PC-3 (cell line): ENCODE measurements around the gene PRDM15. TPM values are rescaled to one million over a fixed set of nuclear protein-coding genes. Genes with fewer than 3 reads are reported as not detected.

Experiments
- ATAC-seq: fragments of 200-7000 bp; cut with Tn5 transposase; 2 replicates; pipeline ENCODE4 v1.9.1; 2020; ENCODE audit warnings: mild to moderate bottlenecking, moderate library complexity
- BruUV-seq: library from RNA; stranded (reverse); fragments of 400-500 nt; replicated peaks from 2 replicates; lab custom pipeline; 2021; lab: Mats Ljungman, UMichigan
- CTCF ChIA-PET: fragments of 300-600 bp; sonication (Branson Sonifier 250); formaldehyde crosslinking; loops from one replicate; lab custom pipeline; 2022; ENCODE audit warnings: antibody characterized with exemption; lab: Charles Lee
- POLR2A ChIA-PET: fragments of 300-600 bp; sonication (Branson Sonifier 250); formaldehyde crosslinking; loops from one replicate; lab custom pipeline; 2022; ENCODE audit warnings: antibody characterized with exemption; ENCODE audit not compliant: unreplicated experiment; lab: Charles Lee
- DNase-seq: peaks from one replicate; pipeline ENCODE4 v3.0.0-alpha.2; 2015
- H2AFZ ChIP-seq: fragments of 300-600 bp; sonication (generic); 2 replicates; pipeline ENCODE4 v1.6.0; 2016; ENCODE audit warnings: antibody characterized with exemption, low read length
- H3F3A ChIP-seq: fragments of 300-600 bp; sonication (generic); one replicate; pipeline ENCODE4 v1.6.0; 2017; ENCODE audit warnings: antibody characterized with exemption, low read length, control low read depth, mild to moderate bottlenecking; ENCODE audit not compliant: unreplicated experiment
- H3K27ac ChIP-seq: fragments of 300-600 bp; sonication (generic); 2 replicates; pipeline ENCODE4 v1.5.1; 2016; ENCODE audit warnings: mild to moderate bottlenecking, low read length
- H3K27me3 ChIP-seq: fragments of 300-600 bp; sonication (generic); 2 replicates; pipeline ENCODE4 v1.6.1; 2016; ENCODE audit warnings: low read length, mixed read lengths
- H3K36me3 ChIP-seq: fragments of 300-600 bp; sonication (generic); 2 replicates; pipeline ENCODE4 v1.6.1; 2016; ENCODE audit warnings: low read depth, mixed run types, low read length, mixed read lengths
- H3K4me1 ChIP-seq: fragments of 300-600 bp; sonication (generic); 2 replicates; pipeline ENCODE4 v1.5.1; 2016; ENCODE audit warnings: low read length; ENCODE audit not compliant: insufficient read depth
- H3K4me2 ChIP-seq: fragments of 300-600 bp; sonication (generic); 2 replicates; pipeline ENCODE4 v1.6.0; 2016; ENCODE audit warnings: low read length
- H3K4me3 ChIP-seq: fragments of 300-600 bp; sonication (generic); 2 replicates; pipeline ENCODE4 v1.5.1; 2016; ENCODE audit warnings: mild to moderate bottlenecking, low read length, mixed read lengths
- H3K79me2 ChIP-seq: fragments of 300-600 bp; sonication (generic); 2 replicates; pipeline ENCODE4 v1.6.1; 2017; ENCODE audit warnings: low read length, mixed read lengths
- H3K9ac ChIP-seq: fragments of 300-600 bp; sonication (generic); 2 replicates; pipeline ENCODE4 v1.6.0; 2016; ENCODE audit warnings: mild to moderate bottlenecking, low read length
- H3K9me2 ChIP-seq: fragments of 300-600 bp; sonication (generic); replicated peaks from 2 replicates; pipeline ENCODE4 v1.6.1; 2016; ENCODE audit warnings: mixed run types, low read length, mixed read lengths
- H3K9me3 ChIP-seq: fragments of 300-600 bp; sonication (generic); 2 replicates; pipeline ENCODE4 v1.6.1; 2016; ENCODE audit warnings: low read length, mixed read lengths
- H4K20me1 ChIP-seq: fragments of 300-600 bp; sonication (generic); 2 replicates; pipeline ENCODE4 v1.6.1; 2016; ENCODE audit warnings: low read length, mixed read lengths
- EZH2 ChIP-seq: fragments of 300-600 bp; sonication (generic); IDR thresholded peaks from one replicate; pipeline ENCODE4 v1.6.1; 2017; ENCODE audit warnings: antibody characterized with exemption, mild to moderate bottlenecking, low read length; ENCODE audit not compliant: unreplicated experiment
- EZH2phosphoT487 ChIP-seq: fragments of 300-600 bp; sonication (generic); IDR thresholded peaks from 2 replicates; pipeline ENCODE4 v1.6.1; 2018; ENCODE audit warnings: mild to moderate bottlenecking, antibody characterized with exemption, low read length, borderline replicate concordance
- intact Hi-C: fragments of 100-400 bp; cut with micrococcal nuclease; formaldehyde crosslinking; loops from 2 replicates; pipeline ENCODE4 v1.9.0; 2023
- total RNA-seq: library from RNA; depleted of rRNA; stranded (reverse); fragments of >200 nt; gene quantifications from 2 replicates; pipeline ENCODE4 v1.2.3, GENCODE V29; 2014
- TF ChIP-seq, protein P1 (sequence below): fragments of 300-600 bp; sonication (generic); conservative IDR thresholded peaks from 2 replicates; pipeline ENCODE4 v1.5.1; 2017; ENCODE audit warnings: antibody characterized with exemption, low read depth, mild to moderate bottlenecking, low read length

PRDM15 gene
- total RNA-seq, 1 experiment from 2014 or later = 13.4 TPM

DNA sequence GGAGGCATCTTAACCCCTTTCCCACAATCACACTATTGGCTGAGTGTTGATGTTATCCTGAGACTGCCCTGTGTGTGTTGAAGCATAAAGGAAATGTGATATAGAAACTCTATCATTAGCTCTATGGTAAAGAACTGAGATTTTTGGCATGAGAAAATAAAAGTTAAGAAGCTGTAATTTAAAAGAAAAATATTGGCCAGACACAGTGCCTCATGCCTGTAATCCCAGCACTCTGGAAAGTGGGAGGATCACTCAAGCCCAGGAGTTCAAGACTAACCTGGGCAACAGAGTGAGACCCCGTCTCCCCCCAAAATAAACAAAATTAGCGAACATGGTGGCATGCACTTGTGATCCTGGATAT is 98.1 kb downstream of the PRDM15 start:
- TF ChIP-seq, protein P1, sequence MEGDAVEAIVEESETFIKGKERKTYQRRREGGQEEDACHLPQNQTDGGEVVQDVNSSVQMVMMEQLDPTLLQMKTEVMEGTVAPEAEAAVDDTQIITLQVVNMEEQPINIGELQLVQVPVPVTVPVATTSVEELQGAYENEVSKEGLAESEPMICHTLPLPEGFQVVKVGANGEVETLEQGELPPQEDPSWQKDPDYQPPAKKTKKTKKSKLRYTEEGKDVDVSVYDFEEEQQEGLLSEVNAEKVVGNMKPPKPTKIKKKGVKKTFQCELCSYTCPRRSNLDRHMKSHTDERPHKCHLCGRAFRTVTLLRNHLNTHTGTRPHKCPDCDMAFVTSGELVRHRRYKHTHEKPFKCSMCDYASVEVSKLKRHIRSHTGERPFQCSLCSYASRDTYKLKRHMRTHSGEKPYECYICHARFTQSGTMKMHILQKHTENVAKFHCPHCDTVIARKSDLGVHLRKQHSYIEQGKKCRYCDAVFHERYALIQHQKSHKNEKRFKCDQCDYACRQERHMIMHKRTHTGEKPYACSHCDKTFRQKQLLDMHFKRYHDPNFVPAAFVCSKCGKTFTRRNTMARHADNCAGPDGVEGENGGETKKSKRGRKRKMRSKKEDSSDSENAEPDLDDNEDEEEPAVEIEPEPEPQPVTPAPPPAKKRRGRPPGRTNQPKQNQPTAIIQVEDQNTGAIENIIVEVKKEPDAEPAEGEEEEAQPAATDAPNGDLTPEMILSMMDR = no peak
- TF ChIP-seq EZH2 = no peak
- no peak for TF ChIP-seq EZH2phosphoT487
- DNase-seq (no peak), ATAC-seq (no peak)
- Histone ChIP-seq H3K9me2 (no peaks in the 10 kb centered on the region), H3K27me3 (no peaks in the 10 kb centered on the region), H3K36me3 (no peaks in the 10 kb centered on the region), H3K9ac (peak overlapping the region; percentile 41), H3K9me3 (no peaks in the 10 kb centered on the region), H3K4me1 (peaks cover 81% of the 10 kb centered on the region), H3K4me3 (no peak overlapping the region), H4K20me1 (no peaks in the 10 kb centered on the region), H2AFZ (no peak overlapping the region), H3K27ac (peak overlapping the region; percentile 97), H3K79me2 (peaks cover 12% of the 10 kb centered on the region), H3K4me2 (peak overlapping the region; percentile 10), H3F3A (peaks cover 16% of the 10 kb centered on the region)
- CTCF ChIA-PET = interaction anchor here (2.0 kb wide), 1 partner anchor 169 kb away, joined by 14 read pairs; no protein-coding TSS in a partner anchor
- intact Hi-C loops = no loop called here
- POLR2A ChIA-PET = no interaction called here
- no TSS peak for BruUV-seq

DNA sequence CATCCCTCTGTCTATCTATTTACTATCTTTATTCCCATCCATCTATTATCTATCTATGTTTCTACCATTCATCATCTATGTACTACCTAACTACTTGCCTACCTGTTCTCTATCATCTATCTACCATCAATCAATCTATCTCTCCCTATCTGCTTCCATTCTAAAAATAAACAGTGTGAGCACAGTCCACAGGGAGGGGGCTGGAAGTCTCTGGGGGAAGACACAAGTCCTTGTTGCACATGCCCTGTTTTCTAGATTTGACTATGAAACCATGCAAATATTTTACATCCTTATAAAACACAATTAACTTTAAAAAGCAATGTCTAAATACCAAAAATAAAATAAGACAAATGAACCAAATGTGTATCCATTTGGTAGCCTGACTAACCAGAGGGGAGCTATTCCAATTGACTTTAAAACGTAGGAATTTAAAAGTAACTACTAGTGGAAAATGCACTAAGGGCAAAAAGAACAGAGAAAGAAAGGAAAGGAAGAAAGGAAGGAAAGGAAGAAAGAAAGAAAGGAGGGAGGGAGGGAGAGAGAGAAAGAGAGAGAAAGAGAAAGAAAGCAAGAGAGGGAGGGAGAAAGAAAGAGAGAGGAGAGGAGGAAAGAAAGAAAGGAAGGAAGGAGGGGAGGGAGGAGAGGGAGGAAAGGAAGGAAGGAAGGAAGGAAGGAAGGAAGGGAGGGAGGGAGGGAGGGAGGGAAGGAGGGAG is 98.7 kb downstream of the PRDM15 start:
- H3K79me2 ChIP-seq = peaks cover 12% of the 10 kb centered on the region
- DNase-seq = no peak
- no peaks in the 10 kb centered on the region for H3K9me3 ChIP-seq
- no peak for ATAC-seq
- CTCF ChIA-PET = interaction anchor here (2.0 kb wide), 1 partner anchor 168 kb away, joined by 14 read pairs; no protein-coding TSS in a partner anchor
- no peak overlapping the region for H2AFZ ChIP-seq
- TF ChIP-seq, protein P1 = no peak
- TF ChIP-seq EZH2phosphoT487 = no peak
- no peak for TF ChIP-seq EZH2
- BruUV-seq = no TSS peak
- H3K36me3 ChIP-seq = no peaks in the 10 kb centered on the region
- no peaks in the 10 kb centered on the region for H3K9me2 ChIP-seq
- POLR2A ChIA-PET = no interaction called here
- H3K27ac ChIP-seq = peak overlapping the region; percentile 97
- 0 out of 2 replicates have a peak overlapping the region, but pooled peaks have one; percentile 25 for H3K4me3 ChIP-seq
- no peaks in the 10 kb centered on the region for H3K27me3 ChIP-seq
- peak overlapping the region; percentile 70 for H3K9ac ChIP-seq
- intact Hi-C loops = no loop called here
- H3K4me2 ChIP-seq = peak overlapping the region; percentile 60
- peaks cover 75% of the 10 kb centered on the region for H3K4me1 ChIP-seq
- no peaks in the 10 kb centered on the region for H4K20me1 ChIP-seq
- peaks cover 16% of the 10 kb centered on the region for H3F3A ChIP-seq

DNA sequence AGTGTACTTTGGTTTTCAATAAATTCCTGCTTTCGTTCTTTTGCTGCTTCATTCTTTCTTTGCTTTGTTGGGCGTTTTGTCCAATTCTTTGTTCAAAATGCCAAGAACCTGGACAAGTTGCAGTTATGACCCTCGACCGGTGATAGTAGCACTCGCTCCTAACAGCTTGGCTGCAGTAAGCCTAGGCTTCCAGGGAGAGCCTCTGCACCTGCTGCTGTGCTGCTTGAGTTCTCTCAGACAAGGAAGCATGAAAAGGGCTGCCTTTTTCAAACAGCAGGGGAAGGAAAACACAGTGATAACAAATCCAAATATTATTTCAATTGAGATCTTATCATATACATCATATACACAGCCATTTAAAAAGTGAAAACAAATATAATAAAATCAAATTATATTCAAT is 99.5 kb downstream of the PRDM15 start:
- Histone ChIP-seq H3K4me1 (peaks cover 67% of the 10 kb centered on the region), H3F3A (peaks cover 16% of the 10 kb centered on the region), H3K4me2 (peak overlapping the region; percentile 60), H3K4me3 (peak overlapping the region; percentile 40; the same call in 1 of the 2 replicates), H3K79me2 (peaks cover 5% of the 10 kb centered on the region), H3K36me3 (no peaks in the 10 kb centered on the region), H3K27ac (peak overlapping the region; percentile 97), H3K9me3 (no peaks in the 10 kb centered on the region), H3K27me3 (no peaks in the 10 kb centered on the region), H2AFZ (no peak overlapping the region), H4K20me1 (no peaks in the 10 kb centered on the region), H3K9me2 (no peaks in the 10 kb centered on the region), H3K9ac (peak overlapping the region; percentile 70)
- intact Hi-C loops = loop anchor here (1.0 to 2.0 kb wide), 2 partner anchors 21 to 38 kb away; no protein-coding TSS in a partner anchor
- TF ChIP-seq, protein P1 = no peak
- TF ChIP-seq EZH2 (no peak), EZH2phosphoT487 (no peak)
- BruUV-seq = TSS peak; percentile 83
- ChIA-PET POLR2A (no interaction called here), CTCF (no interaction called here)
- ATAC-seq (peak; percentile 6), DNase-seq (peak; percentile 44)
